HG02642 (cell line): ENCODE results near the gene GMNC.

Experiments
- ATAC-seq: cut with Tn5 transposase; IDR thresholded peaks from one replicate; pipeline ENCODE4 v1.9.1; 2021; ENCODE audit warnings: mild to moderate bottlenecking; ENCODE audit not compliant: unreplicated experiment, poor library complexity

The GMNC gene

GRCh38 chr3:190853464-190853863, 9.0 kb downstream of the GMNC start:
- no peak for ATAC-seq

- ATAC-seq, result no peak
These were observed 12.9 kb downstream of the GMNC start for GRCh38 chr3:190849607-190850006.

- no peak for ATAC-seq
These were observed 13.6 kb downstream of the GMNC start for GRCh38 chr3:190848870-190849269.

- ATAC-seq, result no peak
These were observed 15.1 kb downstream of the GMNC start for GRCh38 chr3:190847436-190847835.

GRCh38 chr3:190840146-190840545, 22.3 kb downstream of the GMNC start:
- no peak for ATAC-seq

- no peak for ATAC-seq
These were observed 31.3 kb downstream of the GMNC start for GRCh38 chr3:190831225-190831624.

- ATAC-seq, result no peak
These were observed 32.5 kb downstream of the GMNC start for GRCh38 chr3:190830031-190830430.

- ATAC-seq, result no peak
These were observed 36.5 kb downstream of the GMNC start for GRCh38 chr3:190826018-190826417.

GRCh38 chr3:190825386-190826016, 37.0 kb downstream of the GMNC start:
- no peak for ATAC-seq

GRCh38 chr3:190811775-190812480, 50.6 kb downstream of the GMNC start:
- ATAC-seq, result peak; percentile 76

- no peak for ATAC-seq
These were observed 51.5 kb downstream of the GMNC start for GRCh38 chr3:190810957-190811356.

- no peak for ATAC-seq
These were observed 53.1 kb downstream of the GMNC start for GRCh38 chr3:190809351-190809750.

GRCh38 chr3:190807719-190808375, 54.6 kb downstream of the GMNC start:
- ATAC-seq, result no peak
